Activated T-cell treated with anti-CD3 and anti-CD28 coated beads, Interleukin-2, amount 50 U/mL, for 1 hour (primary cell): Measurements from ENCODE around the gene CADPS2.
"Not testable (repeated sequence)": the region's sequence is repeated elsewhere in the genome, so short reads cannot be mapped to it uniquely, and the experiment has no call there.

Experiments used
- DNase-seq: peaks from one replicate; pipeline ENCODE4 v3.0.0-alpha.2; 2020

The CADPS2 gene

GRCh38 chr7:122702872-122703510 lies 183.3 kb downstream of the CADPS2 start, which contains the start of gene RNF148:
Gene RNF148, minus strand, starts transcription at chr7:122702922. Its CDS starts 172 bp downstream, at chr7:122702750.
- no peak for DNase-seq

GRCh38 chr7:122699017-122699416 lies 187.2 kb downstream of the CADPS2 start, which contains the start of gene RNF133:
Gene RNF133, minus strand, starts transcription at chr7:122699117. Its CDS starts 199 bp downstream, at chr7:122698918.
- no peak for DNase-seq

- DNase-seq, result no peak
These were observed 190.4 kb downstream of the CADPS2 start for GRCh38 chr7:122695816-122696215.

- DNase-seq, result no peak
These were observed 191.6 kb downstream of the CADPS2 start for GRCh38 chr7:122694697-122695096.

- DNase-seq, result no peak
These were observed 193.4 kb downstream of the CADPS2 start for GRCh38 chr7:122692769-122693309.

- DNase-seq, result no peak
These were observed 194.6 kb downstream of the CADPS2 start for GRCh38 chr7:122691569-122692235.

GRCh38 chr7:122689346-122690109 lies 196.7 kb downstream of the CADPS2 start:
- DNase-seq, result no peak

GRCh38 chr7:122688400-122688998 lies 197.8 kb downstream of the CADPS2 start:
- DNase-seq, result no peak

GRCh38 chr7:122686360-122686878 lies 199.8 kb downstream of the CADPS2 start:
- no peak for DNase-seq

- DNase-seq, result no peak
These were observed 201.8 kb downstream of the CADPS2 start for GRCh38 chr7:122684504-122684903.

GRCh38 chr7:122682815-122683550 lies 203.3 kb downstream of the CADPS2 start:
- no peak for DNase-seq

GRCh38 chr7:122681186-122681585 lies 205.1 kb downstream of the CADPS2 start:
- DNase-seq, result not testable (repeated sequence)

GRCh38 chr7:122679813-122680212 lies 206.4 kb downstream of the CADPS2 start:
- DNase-seq, result no peak

- not testable (repeated sequence) for DNase-seq
These were observed 207.0 kb downstream of the CADPS2 start for GRCh38 chr7:122679269-122679709.

- no peak for DNase-seq
These were observed 209.1 kb downstream of the CADPS2 start for GRCh38 chr7:122677149-122677548.

GRCh38 chr7:122676466-122676865 lies 209.8 kb downstream of the CADPS2 start:
- DNase-seq, result no peak

GRCh38 chr7:122675621-122676020 lies 210.6 kb downstream of the CADPS2 start:
- no peak for DNase-seq

- no peak for DNase-seq
These were observed 211.2 kb downstream of the CADPS2 start for GRCh38 chr7:122675011-122675410.

GRCh38 chr7:122674502-122674901 lies 211.8 kb downstream of the CADPS2 start:
- no peak for DNase-seq

- DNase-seq, result no peak
These were observed 212.3 kb downstream of the CADPS2 start for GRCh38 chr7:122673951-122674350.

- no peak for DNase-seq
These were observed 213.7 kb downstream of the CADPS2 start for GRCh38 chr7:122672536-122672935.

- DNase-seq, result no peak
These were observed 222.5 kb downstream of the CADPS2 start for GRCh38 chr7:122663733-122664132.
